NCI-H2107 treated with DMSO at 0.1 percent for 48 hours (cell line): ENCODE results near the gene SMIM33.
A peak's percentile ranks its signal among the peaks of the same experiment; 100 is the strongest.
"Not testable (repeated sequence)": the region's sequence is repeated elsewhere in the genome, so short reads cannot be mapped to it uniquely, and the experiment has no call there.

Experiments used
- DNase-seq: peaks from one replicate; lab custom pipeline; 2025; ENCODE audit not compliant: unreplicated experiment; lab: John Stamatoyannopoulos, UW

Gene SMIM33

DNA sequence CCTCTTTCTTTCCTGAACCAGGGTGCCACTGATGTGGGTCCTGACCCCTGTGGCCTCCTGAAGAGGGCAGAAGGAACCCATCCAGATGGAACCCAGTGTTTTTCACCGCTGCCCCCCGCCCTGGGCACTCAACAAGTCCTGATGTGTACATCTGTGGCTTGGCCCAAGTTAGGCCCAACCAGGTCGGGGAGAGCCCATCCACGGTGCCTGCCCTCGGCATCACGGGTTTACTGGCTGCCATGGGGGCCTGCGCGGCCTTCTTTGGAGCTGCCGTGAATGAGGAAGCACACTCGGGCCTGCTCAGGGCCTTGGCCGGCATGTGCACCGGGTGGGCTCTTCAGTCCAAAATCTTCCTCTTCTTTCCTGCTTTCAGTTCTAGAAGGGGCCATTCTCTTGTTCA is 14.0 kb upstream of the SMIM33 start:
- no peak for DNase-seq

DNA sequence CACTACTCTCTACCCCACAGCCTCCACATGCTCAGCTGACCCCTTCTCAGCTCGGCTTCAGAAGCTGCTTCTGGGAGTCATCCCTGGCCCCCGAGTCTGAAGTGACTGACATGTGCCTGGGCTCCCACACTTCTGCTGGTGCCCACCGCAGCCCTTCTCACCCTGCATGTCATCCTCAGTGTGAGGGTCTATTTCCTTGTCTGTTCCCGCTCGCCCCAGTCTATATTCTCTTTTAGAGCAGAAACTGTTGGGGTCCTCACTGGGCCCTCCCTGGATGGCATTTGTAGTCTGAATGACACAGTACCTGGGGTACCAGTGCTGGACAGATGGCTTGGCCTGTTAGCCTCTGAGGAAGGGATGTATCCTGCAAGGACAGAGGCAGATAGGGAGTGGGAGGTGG is 13.6 kb upstream of the SMIM33 start:
- no peak for DNase-seq

DNA sequence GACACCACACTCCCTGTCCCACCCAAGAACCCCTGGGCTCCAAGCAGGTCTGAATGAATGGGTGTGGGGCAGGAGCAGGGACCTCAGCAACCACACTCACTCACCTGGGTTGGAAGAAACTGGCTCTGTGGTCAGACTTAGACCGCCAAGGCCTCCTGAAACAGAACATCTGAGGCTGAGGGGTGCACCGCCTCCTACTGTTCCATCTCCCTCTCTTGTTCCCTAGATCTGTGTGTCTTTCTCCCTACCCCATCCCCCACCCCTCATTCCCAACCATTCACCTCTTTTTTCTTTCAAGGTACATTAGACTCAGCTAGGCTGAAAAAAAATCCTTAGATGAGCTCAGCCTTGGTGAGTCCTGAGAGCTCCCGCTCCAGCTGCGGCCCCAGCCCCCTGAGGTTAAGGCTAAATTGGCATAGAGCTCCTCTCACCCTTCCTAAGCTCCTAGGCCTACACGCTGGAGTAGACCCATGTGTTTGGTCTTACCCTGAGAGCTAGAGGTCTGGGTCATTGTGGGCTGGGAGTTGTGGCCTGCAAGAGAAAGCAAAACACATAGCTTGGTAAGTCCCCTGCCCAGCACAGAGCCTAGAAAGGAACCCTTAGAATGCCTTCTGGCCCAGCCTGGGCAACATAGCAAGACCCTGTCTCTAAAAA is 13.0 kb upstream of the SMIM33 start:
- DNase-seq = no peak

DNA sequence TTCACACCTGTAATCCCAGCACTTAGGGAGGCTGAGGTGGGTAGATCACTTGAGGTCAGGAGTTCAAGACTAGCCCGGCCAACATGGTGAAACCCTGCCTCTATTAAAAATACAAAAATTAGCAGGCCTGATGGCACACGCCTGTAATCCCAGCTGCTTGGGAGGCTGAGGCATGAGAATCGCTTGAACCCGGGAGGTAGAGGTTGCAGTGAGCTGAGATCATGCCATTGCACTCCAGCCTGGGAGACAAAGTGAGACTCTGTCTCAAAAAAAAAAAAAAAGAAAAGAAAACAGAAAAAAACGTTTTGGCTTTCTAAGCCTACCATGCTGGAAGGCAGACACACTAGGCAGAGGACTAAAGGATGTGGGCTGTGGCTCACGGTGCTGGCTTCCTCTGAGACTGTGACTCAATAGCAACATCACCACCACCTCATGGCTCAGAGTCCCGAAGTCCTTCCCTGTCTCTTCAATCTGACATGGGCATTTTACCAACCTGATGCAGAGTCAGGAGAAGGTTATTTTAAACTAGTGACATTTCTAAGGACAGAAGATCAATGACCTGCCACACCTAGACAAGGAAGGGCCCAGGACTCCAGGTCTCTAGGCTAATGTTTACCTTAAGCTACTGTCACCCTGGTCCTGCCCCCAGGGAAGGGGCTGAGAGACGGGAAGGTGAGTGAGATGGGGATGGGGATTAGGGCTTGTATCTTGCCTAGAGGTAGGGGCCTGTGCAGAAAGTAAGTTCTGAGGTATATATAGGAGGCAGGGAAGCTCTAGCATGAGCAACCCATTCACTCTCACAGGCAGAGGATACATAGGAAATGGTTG is 12.0 kb upstream of the SMIM33 start:
- no peak for DNase-seq

DNA sequence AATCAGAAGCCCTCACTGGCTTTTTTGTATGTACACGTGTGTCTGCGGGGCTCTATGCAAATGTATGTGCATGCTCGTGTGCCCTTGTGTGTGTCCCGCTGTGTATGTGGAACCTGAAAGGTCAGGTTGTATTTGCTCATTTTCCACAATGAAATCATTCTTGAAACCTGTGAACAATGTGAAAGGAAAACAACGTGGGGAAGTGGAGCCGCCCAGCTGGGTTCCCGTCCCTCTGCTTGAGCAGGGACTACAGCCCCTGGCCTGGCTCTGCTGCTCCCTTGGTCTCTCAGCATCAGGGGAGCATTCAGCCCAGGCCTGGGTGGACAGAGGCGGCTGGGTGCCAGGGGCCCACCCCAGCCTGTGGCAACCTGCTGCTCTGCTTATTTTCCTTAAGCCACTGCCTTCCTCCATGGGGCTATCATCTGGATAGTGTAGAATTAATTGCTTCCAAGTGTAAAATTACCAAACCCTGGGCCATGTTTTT is 11.3 kb upstream of the SMIM33 start:
- no peak for DNase-seq

DNA sequence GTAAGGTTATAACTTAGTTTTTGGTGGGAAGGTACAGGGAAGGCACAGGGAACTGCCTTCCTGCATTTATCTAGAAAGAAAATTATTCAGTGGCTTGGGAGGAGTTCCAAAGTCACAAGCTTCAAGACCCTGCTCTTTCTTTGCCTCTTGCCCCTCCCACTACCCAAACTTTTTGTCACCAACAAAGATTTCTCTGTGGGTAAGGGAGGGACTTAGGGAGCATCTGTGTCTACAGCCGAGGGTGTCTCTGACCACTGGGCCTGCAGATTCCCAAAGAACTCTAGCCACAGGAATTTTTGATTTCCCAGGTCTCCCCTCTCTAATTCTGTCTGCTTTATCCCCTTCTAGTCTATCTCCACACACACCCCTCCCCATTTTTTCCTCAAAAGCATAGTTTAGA is 10.3 kb upstream of the SMIM33 start:
- no peak for DNase-seq

DNA sequence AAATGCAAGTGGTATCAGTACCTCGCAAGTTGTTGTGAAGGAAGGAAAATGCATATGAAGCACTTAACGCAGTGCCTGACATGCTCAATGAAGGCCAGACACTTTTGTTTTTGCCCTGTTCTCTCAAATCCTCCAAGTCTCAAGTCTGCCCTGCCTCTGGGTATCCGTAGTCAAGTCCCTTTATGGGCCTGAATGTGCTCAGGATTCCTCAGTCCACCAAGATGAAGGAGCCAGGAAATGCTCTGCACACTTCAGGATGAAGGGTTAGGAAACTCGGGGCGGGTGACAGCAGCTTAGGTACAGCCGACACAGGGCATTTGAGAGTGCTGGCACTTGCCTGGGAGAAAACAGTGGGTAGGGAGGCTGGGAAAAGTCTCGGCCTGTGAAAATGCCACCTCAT is 9.6 kb upstream of the SMIM33 start:
- DNase-seq = no peak

DNA sequence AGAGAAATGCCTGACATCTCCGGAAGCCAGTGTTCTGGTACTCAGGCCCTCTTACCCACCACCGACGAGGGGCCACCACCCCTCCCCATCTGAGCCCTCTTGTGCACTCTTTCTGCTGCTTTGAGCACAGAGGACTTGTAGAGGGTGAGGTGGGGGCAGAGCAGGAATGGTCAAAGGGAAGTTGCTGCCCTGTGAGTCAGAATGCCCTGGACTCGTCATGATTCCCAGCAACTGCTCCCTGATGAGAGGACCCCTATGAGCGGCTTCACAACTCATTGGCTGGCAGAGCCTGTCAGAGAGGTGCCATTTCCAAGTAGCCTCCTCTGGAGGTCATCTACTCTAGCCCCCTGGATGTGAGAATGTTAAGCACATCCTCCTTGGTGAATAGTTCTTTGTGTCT is 9.1 kb upstream of the SMIM33 start:
- DNase-seq = no peak

DNA sequence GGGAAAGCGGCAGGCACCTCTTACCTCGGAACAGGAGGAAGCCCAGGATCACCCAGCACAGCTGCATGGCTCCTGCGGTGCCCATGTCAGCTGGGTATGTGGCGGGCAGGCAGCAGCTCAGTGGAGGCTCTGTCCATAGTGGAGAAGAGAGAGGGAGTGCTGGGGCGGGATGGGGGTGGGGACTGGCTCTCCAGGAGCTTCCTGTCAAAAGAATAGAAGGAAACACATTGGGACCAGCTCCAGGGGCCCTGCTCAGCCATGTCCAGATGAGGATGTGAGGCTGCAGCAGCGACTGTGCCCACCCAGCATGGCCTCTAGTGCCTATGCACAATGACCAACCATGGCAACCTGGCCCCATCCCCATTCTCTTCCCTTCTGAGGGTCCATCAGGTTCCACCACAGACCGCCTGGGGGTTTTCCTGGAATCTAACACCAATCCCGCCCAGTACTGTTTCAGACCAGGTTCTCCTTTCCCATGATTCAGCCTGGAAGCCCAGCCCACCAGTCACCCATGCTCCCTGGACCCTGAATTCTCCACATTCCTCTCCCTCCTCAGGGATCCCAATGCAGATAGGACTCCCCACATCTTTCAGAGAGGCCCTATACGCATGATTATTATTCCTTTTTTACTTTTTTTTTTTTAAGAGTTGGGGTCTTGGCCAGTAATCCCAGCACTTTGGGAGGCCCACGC is 8.1 kb upstream of the SMIM33 start, which contains the start of gene ECSCR:
ECSCR (minus strand) TSS at position 158 of the 691 bp plus-strand sequence; CDS start at position 85, 73 bp downstream.
- no peak for DNase-seq

DNA sequence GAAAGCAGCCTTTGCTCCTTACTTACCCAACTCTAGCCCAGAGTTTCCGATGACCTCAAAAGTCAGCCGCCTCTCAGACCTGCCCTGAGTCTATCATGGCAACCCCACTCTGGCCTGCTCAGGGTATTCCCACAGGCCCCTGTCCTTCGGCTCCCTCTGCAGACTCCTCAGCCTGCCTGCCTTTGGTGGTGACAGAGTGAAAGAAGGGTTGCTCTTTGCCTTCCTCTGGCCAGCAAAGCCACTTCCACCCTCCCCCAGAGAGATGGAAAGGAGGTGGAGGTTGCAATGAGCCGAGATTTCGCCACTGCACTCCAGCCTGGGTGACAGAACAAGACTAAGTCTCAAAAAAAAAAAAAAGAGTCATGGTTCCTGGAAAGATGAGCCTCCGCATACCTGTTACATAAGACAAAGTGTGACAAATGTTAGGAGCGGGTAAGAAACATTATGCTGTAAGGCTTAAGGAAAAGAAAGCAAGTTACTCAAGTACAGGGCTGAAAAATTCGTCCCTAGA is 2.3 kb upstream of the SMIM33 start:
- DNase-seq = no peak

DNA sequence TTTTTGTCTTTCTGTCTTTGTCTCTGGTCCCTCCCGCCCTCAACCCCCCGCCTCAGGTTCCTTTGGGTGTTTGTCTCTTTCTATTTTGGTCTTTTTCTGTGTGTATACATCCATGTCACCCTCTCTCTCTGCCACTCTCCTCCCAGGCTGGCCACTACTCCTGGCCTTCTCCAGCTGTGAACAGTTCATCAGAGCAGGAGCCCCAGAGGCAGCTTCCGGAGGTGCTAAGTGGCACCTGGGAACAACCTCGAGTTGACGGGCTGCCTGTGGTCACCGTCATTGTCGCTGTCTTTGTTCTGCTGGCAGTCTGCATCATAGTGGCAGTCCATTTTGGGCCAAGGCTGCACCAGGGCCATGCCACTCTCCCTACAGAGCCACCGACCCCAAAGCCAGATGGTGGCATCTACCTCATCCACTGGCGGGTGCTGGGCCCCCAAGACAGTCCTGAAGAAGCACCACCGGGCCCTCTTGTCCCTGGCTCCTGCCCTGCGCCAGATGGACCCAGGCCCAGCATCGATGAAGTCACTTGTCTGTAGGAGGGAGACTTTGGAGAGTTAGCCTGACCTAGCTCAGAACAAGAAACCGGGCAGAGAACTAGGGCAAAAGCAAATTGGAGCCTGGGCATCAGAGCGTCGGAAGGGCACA is 1.7 kb downstream of the SMIM33 start:
- no peak for DNase-seq

DNA sequence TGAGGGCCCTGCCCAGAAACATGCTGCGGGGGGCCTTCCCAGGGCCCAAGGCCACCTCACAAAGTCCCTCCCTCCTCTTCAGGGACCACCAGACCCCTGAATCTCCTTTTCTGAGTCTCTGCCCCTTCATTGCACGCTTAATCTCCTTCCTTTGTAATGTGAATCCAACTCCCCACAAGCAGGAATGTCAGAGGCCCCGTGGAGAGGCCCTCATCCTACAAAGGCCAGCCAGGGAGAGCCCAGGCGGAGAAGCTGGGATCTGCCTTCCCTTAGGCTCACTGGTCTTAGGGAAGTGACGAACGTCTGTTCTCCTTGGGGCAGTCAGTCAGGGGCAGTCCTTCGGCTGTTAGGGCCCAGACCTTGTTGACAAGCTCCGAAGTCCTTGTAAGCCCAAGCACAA is 2.3 kb downstream of the SMIM33 start:
- no peak for DNase-seq

DNA sequence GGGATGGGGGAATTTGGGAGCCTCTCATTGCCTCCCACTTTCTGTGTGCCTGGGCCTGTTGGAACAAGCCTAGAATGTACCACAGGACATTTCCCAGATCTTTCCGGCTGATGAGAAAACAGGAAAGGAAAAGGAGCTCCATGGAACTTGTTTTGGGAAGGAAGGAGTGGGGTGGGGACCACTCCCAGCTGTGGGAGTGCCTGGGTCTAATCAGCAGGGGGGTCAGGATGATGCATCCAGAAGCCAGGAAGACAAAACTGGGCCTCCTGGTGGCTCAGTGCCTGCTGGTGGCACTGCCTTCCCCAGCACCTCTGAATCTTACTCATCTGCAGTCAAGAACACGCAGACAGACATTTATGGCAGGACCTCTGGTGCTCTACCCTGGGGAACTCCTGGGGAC is 2.8 kb downstream of the SMIM33 start:
- DNase-seq = no peak

DNA sequence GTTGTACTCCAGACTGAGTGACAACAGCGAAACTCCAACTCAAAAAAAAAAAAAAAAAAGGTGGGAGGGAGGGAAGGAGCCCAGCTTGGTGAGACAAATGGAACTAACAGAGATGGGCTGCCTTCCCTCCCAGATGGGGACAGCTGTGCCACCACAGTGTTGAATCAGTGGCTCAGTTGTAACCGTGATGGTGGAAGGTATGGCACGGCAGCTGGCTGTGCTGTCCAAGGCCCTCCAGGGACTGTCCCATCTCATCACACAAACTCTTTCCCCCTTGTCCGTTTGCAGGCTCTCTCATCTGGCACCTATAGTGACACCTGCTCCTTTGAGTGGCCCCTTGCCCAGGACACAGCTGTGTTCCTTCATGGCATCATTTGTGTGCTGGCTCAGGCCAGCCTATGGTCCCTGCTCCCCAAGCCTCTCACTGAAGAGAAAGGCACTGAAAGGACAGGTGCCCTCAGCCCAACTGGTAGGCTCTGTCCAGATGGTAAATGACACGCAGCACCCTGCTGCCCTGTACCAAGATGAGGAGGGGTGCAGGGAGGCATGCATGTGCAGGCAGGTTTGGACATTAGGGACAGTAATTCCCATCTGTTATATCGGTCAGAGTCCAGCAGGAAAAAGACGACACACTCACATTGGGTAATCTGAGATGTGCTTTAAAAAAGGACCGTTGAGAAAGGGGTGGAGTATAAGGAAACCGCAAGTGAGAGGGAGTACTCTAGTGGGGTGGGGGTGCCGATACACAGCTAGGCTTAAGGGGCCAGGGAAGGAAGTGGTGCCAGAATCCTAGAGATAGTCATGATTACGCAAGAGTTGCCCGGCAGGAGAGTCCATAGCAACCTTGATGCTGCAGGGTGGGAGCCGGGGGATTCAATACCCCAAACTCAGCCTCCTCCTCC is 4.3 kb downstream of the SMIM33 start:
- DNase-seq = peak; percentile 72

DNA sequence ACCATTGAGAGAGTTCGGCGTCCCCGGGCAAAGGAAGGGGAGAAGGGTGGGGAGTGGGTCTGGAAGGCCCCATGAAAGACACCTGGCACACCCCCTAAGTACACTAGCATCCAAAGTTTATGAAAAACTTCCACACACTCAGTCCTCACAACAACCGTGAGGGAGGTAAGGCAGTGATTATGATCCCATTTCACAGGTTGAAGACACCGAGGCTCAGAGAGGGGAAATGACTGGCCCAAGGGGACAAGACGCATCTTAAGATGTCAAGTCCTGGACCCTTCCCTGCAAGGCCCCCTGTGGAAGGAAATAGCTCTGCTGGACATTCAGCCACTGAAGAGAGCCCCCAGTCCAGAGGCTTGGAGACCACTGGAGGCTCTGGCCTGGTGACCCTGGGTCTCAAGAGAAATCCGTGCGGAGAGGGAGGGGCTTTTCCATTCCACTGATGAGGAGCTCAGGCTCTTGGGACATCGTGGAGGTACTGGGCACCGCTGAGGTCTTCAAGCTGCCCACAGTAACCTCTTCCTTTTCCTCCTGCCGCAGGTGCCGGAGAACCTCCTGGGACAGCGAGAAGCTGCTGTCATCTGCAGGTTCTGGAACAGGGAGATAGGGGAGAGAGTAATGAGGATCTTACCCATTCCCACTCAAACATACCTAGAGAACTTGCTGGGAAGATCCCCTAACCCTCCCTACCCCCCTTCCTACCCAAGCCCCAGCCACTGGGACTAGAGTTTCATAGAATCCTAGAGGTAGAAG is 5.2 kb downstream of the SMIM33 start:
- no peak for DNase-seq

DNA sequence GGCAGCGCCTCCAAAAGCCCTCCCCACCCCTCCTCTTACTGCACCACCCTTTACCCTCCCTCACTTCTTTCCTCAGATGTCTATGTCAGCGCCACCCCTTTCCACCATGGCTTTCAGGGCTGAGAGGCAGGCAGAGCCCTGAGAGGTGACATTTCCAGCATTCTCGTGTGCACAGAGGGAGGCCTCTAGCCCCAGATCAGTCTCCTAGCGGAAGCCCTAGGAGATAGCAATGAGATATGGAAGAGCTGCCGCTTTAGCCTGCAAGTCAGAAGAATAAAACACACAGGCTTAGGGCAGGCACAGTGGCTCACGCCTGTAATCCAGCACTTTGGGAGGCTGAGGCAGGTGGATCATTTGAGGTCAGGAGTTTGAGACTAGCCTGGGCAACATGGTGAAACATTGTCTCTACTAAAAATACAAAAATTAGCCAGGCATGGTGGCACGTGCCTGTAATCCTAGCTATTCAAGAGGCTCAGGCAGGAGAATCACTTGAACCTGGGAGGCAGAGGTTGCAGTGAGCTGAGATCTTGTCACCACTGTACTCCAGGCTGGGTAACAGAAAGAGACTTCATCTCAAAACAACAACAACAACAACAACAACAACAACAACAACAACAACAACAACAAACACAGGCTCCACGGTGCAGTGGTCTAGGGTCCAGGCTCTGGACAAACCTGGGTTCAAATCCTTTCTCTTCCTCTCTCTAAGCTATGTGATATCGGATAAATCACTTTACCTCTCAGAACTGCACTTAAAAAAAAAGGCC is 8.0 kb downstream of the SMIM33 start:
- DNase-seq = not testable (repeated sequence)

DNA sequence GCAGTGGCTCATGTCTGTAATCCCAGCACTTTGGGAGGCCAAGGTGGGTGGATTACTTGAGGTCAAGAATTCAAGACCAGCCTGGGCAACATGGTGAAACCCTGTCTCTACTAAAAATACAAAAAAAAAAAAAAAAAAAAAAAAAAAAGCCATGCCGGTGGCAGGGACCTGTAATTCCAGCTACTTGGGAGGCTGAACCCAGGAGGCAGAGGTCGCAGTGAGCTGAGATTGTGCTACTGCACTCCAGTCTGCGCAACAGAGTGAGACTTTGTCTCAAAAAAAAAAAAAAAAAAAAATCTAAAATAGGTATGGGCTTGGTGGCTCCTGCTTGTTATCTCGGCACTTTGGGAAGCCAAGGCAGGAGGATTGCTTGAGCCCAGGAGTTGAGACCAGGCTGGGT is 8.9 kb downstream of the SMIM33 start:
- not testable (repeated sequence) for DNase-seq

DNA sequence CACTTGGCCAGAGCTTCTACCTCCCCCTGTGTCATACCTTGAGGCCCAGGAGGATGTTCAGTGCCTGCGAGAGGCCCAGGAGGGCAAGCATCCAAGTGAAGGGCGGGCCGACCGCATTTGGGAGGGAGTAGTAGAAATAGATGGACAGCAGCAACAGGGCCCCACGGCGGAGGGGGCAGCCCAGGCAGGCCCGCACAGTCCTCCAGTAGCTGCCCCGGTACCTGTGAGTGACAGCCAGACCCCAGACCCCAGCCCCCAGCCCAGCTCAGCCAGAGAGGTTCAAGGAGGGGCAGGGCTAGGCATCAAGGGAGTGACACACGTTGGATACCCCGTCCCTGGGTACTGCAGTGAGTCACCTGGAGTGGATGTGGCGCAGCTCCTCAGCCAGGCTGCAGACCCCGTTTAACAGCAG is 10.3 kb downstream of the SMIM33 start:
- no peak for DNase-seq
